Embryonic facial prominence (tissue), 1 donor: ENCODE results near the gene AMY1A.
"Not testable (repeated sequence)": the region's sequence is repeated elsewhere in the genome, so short reads cannot be mapped to it uniquely, and the experiment has no call there.

Experiments
- DNase-seq: peaks from one replicate; pipeline ENCODE4 v3.0.0-alpha.2; 2016; ENCODE audit errors: extremely low spot score

AMY1A gene

GRCh38 chr1:103655460-103655859, at the start of gene AMY1A:
TSS of gene AMY1A (plus strand) at chr1:103655760. CDS start at chr1:103656331, 571 bp downstream.
- not testable (repeated sequence) for DNase-seq

- no peak for DNase-seq
These were observed 39.2 kb upstream of the AMY1A start for GRCh38 chr1:103616362-103616761.

GRCh38 chr1:103616994-103617477, 38.5 kb upstream of the AMY1A start, which contains the start of gene AMY2A:
TSS of gene AMY2A (plus strand) at chr1:103617427. CDS start at chr1:103617441, 14 bp downstream.
- DNase-seq, result not testable (repeated sequence)

- not testable (repeated sequence) for DNase-seq
These were observed 28.1 kb upstream of the AMY1A start for GRCh38 chr1:103627436-103627835.

GRCh38 chr1:103641194-103641593, 14.4 kb upstream of the AMY1A start:
- DNase-seq, result not testable (repeated sequence)

GRCh38 chr1:103643908-103644307, 11.7 kb upstream of the AMY1A start:
- DNase-seq, result not testable (repeated sequence)

GRCh38 chr1:103650305-103650704, 5.3 kb upstream of the AMY1A start:
- not testable (repeated sequence) for DNase-seq

GRCh38 chr1:103650889-103651288, 4.7 kb upstream of the AMY1A start:
- not testable (repeated sequence) for DNase-seq

GRCh38 chr1:103654133-103654532, 1.4 kb upstream of the AMY1A start:
- not testable (repeated sequence) for DNase-seq

- DNase-seq, result not testable (repeated sequence)
These were observed 20.8 kb downstream of the AMY1A start for GRCh38 chr1:103676335-103676734.

GRCh38 chr1:103696110-103696509, 40.5 kb downstream of the AMY1A start, which contains the start of gene AMY1B:
TSS of gene AMY1B (minus strand) at chr1:103696210. CDS start at chr1:103695639, 571 bp downstream.
- not testable (repeated sequence) for DNase-seq

GRCh38 chr1:103697430-103697829, 41.9 kb downstream of the AMY1A start:
- not testable (repeated sequence) for DNase-seq

GRCh38 chr1:103700669-103701068, 45.1 kb downstream of the AMY1A start:
- not testable (repeated sequence) for DNase-seq

GRCh38 chr1:103701256-103701655, 45.7 kb downstream of the AMY1A start:
- not testable (repeated sequence) for DNase-seq

- not testable (repeated sequence) for DNase-seq
These were observed 52.1 kb downstream of the AMY1A start for GRCh38 chr1:103707670-103708069.

- DNase-seq, result not testable (repeated sequence)
These were observed 54.8 kb downstream of the AMY1A start for GRCh38 chr1:103710381-103710780.
